NB4 (cell line): Measurements from ENCODE around the gene MEGF9.

ENCODE experiments used
- CTCF ChIP-seq: IDR thresholded peaks from one replicate; pipeline ENCODE4 v1.5.1; 2012; ENCODE audit warnings: low read depth, low read length
- POLR2A ChIP-seq: IDR thresholded peaks from 2 replicates; pipeline ENCODE4 v1.6.1; 2011; ENCODE audit warnings: mild to moderate bottlenecking; ENCODE audit not compliant: insufficient read length; ENCODE audit errors: extremely low read depth
- TF ChIP-seq, protein P1 (sequence below): IDR thresholded peaks from 2 replicates; pipeline ENCODE4 v1.6.1; 2011; ENCODE audit warnings: low read depth, low read length

DNA sequence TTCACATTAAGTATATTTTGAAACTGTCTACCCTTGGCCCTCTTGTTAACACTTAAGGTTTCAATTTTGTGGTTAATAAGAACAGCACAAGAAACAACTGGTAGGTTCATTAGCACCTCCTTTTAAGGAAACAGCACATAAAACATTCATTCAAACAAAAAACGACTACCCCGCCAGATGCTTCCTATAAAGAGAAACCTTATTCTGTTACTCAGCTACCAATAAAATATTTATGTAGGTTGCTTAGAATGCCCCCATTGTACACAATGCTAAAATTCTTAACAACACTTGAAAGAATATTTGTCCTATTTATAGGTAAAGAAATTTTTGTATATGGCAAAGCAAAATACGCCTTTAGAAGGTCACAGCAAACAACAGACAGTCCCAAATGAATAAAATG lies 157.5 kb downstream of the MEGF9 start:
- TF ChIP-seq CTCF = no peak
- no peak for TF ChIP-seq POLR2A
- TF ChIP-seq, protein P1, sequence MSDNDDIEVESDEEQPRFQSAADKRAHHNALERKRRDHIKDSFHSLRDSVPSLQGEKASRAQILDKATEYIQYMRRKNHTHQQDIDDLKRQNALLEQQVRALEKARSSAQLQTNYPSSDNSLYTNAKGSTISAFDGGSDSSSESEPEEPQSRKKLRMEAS = no peak
